Testis (tissue), 3 donors: ENCODE results near the gene MRPL36. TPM values are rescaled to one million over a fixed set of nuclear protein-coding genes. Genes with fewer than 3 reads are reported as not detected.

ENCODE experiments used
- DNase-seq: peaks from one replicate; pipeline ENCODE4 v3.0.0-alpha.2; 2019
- H3K27ac ChIP-seq, 2 donors: fragments of 200-600 bp; sonication (generic); one replicate each; pipeline ENCODE4 v1.5.1; 2019
- H3K27me3 ChIP-seq: fragments of 200-600 bp; sonication (generic); one replicate; pipeline ENCODE4 v1.5.1; 2019
- H3K36me3 ChIP-seq: fragments of 200-600 bp; sonication (generic); one replicate; pipeline ENCODE4 v1.5.1; 2017; ENCODE audit warnings: low read depth; ENCODE audit errors: missing control alignments
- H3K4me1 ChIP-seq: fragments of 200-600 bp; sonication (generic); one replicate; pipeline ENCODE4 v1.5.1; 2019
- H3K4me3 ChIP-seq, 2 donors: fragments of 200-600 bp; sonication (generic); one replicate each; pipeline ENCODE4 v1.5.1; 2017 to 2019
- H3K9me3 ChIP-seq: fragments of 200-600 bp; sonication (generic); one replicate; pipeline ENCODE4 v1.5.1; 2017
- CTCF ChIP-seq, 3 experiments: fragments of 450-650 bp in 2 of 3; fragments of 200-600 bp in 1 of 3; sonication (generic) in 1 of 3; IDR thresholded peaks; one replicate each; pipeline ENCODE4 v1.5.1; 2016 to 2019; ENCODE audit warnings: antibody characterized with exemption in 3 of 3, mild to moderate bottlenecking in 2 of 3, moderate library complexity in 1 of 3
- POLR2A ChIP-seq: fragments of 450-650 bp; IDR thresholded peaks from one replicate; pipeline ENCODE4 v1.6.1; 2017; ENCODE audit warnings: antibody characterized with exemption, mild to moderate bottlenecking, moderate library complexity
- WGBS, 2 donors: methylation state at CpG; one replicate each; pipeline ENCODE4 v1.1.5; 2018; 5-methylcytosine and 5-hydroxymethylcytosine counted together
- intact Hi-C: fragments of 100-400 bp; cut with DNase I; formaldehyde crosslinking; loops from one replicate; pipeline ENCODE4 v1.15.1; 2023; ENCODE audit warnings: low total_unique reads
- polyA plus RNA-seq: library from polyadenylated mRNA; stranded (reverse); fragments of 350-450 nt; fragmentation: Illumina TruSeq; extraction: RNeasy Lipid Tissue Mini Kit (QIAGEN cat#74804); gene quantifications from one replicate; pipeline ENCODE4 v1.2.3, GENCODE V29; 2014; ENCODE audit warnings: low read depth, low replicate concordance; ENCODE audit not compliant: insufficient read depth
- total RNA-seq, 2 donors: library from RNA; depleted of rRNA; stranded (reverse); fragments of >200 nt; gene quantifications; one replicate each; pipeline ENCODE4 v1.2.3, GENCODE V29; 2016

MRPL36 gene
- total and polyA plus RNA-seq, 3 donors from 2014 or later: 60.8 to 164 (median 101) TPM

- DNase-seq: no peak
- TF ChIP-seq POLR2A: no peak
- no peak for TF ChIP-seq CTCF (IDR thresholded peaks at IDR 0.05)
- H3K27ac ChIP-seq: no peak overlapping the region
- intact Hi-C loops: no loop called here
- no peaks in the 10 kb centered on the region for H3K27me3 ChIP-seq
- no peaks in the 10 kb centered on the region for H3K4me1 ChIP-seq
- H3K36me3 ChIP-seq: no peaks in the 10 kb centered on the region
- no peak overlapping the region for H3K4me3 ChIP-seq
- WGBS, 2 donors: 81 to 99% methylated on average over 6 to 12 of the region's 12 CpGs
- no peaks in the 10 kb centered on the region for H3K9me3 ChIP-seq
These were observed 23.9 kb upstream of the MRPL36 start for GRCh38 chr5:1823381-1824034.

GRCh38 chr5:1821862-1822261 is 22.2 kb upstream of the MRPL36 start:
- Histone ChIP-seq H3K9me3 (no peaks in the 10 kb centered on the region), H3K36me3 (no peaks in the 10 kb centered on the region)

GRCh38 chr5:1820926-1821325 is 21.3 kb upstream of the MRPL36 start:
- no peaks in the 10 kb centered on the region for H3K36me3 ChIP-seq
- WGBS, 2 donors: 82 to 96% methylated on average over 3 to 4 of the region's 4 CpGs
- H3K9me3 ChIP-seq: no peaks in the 10 kb centered on the region
- DNase-seq: no peak
- TF ChIP-seq CTCF (IDR thresholded peaks at IDR 0.05): no peak
- no peak for TF ChIP-seq POLR2A
- H3K27me3 ChIP-seq: no peaks in the 10 kb centered on the region
- H3K4me3 ChIP-seq: no peak overlapping the region
- no peak overlapping the region for H3K27ac ChIP-seq
- no peaks in the 10 kb centered on the region for H3K4me1 ChIP-seq
- intact Hi-C loops: no loop called here

More at GRCh38 chr5:1821862-1822261, 22.2 kb upstream of the MRPL36 start:
- TF ChIP-seq POLR2A (no peak), CTCF (IDR thresholded peaks at IDR 0.05) (no peak)
- DNase-seq: no peak
- Histone ChIP-seq H3K4me1 (no peaks in the 10 kb centered on the region), H3K4me3 (no peak overlapping the region), H3K27ac (no peak overlapping the region), H3K27me3 (no peaks in the 10 kb centered on the region)
- 69 to 79% methylated on average over 8 of the region's 8 CpGs for WGBS, 2 donors
- intact Hi-C loops: no loop called here

GRCh38 chr5:1820381-1820780 is 20.7 kb upstream of the MRPL36 start:
- H3K9me3 ChIP-seq: no peaks in the 10 kb centered on the region
- H3K4me1 ChIP-seq: no peaks in the 10 kb centered on the region
- no peaks in the 10 kb centered on the region for H3K36me3 ChIP-seq
- WGBS, 2 donors: 86 to 88% methylated on average over 9 to 12 of the region's 12 CpGs
- TF ChIP-seq POLR2A (no peak), CTCF (IDR thresholded peaks at IDR 0.05) (no peak)
- no peaks in the 10 kb centered on the region for H3K27me3 ChIP-seq
- H3K27ac ChIP-seq: no peak overlapping the region
- intact Hi-C loops: no loop called here
- no peak for DNase-seq
- no peak overlapping the region for H3K4me3 ChIP-seq

- TF ChIP-seq CTCF (IDR thresholded peaks at IDR 0.05): no peak
- DNase-seq: no peak
- Histone ChIP-seq H3K9me3 (no peaks in the 10 kb centered on the region), H3K4me1 (no peaks in the 10 kb centered on the region), H3K27ac (no peak overlapping the region), H3K4me3 (no peak overlapping the region), H3K36me3 (no peaks in the 10 kb centered on the region), H3K27me3 (no peaks in the 10 kb centered on the region)
- intact Hi-C loops: no loop called here
- WGBS, 2 donors: 75 to 93% methylated on average over 2 of the region's 2 CpGs
These were observed 19.8 kb upstream of the MRPL36 start for GRCh38 chr5:1819458-1819857.
